GM23248 (cell line): ENCODE results near the gene GPRC6A.

Source experiments
- EZH2 ChIP-seq: fragments of 200-600 bp; sonication (generic); IDR thresholded peaks from 2 replicates; pipeline ENCODE4 v1.6.1; 2018; ENCODE audit warnings: antibody characterized with exemption, mild to moderate bottlenecking; ENCODE audit not compliant: insufficient read depth, poor library complexity, severe bottlenecking
- EZH2phosphoT487 ChIP-seq: fragments of 200-600 bp; sonication (generic); IDR thresholded peaks from 2 replicates; pipeline ENCODE4 v1.6.1; 2018; ENCODE audit warnings: antibody characterized with exemption, moderate library complexity, mild to moderate bottlenecking, low read depth; ENCODE audit not compliant: insufficient read depth

GRCh38 chr6:116766506-116767176 is 62.2 kb downstream of the GPRC6A start:
- TF ChIP-seq EZH2 (no peak), EZH2phosphoT487 (no peak)
